Neural cell (in vitro differentiated cells): ENCODE measurements around the gene PCBP4. TPM values are rescaled to one million over a fixed set of nuclear protein-coding genes. Genes with fewer than 3 reads are reported as not detected.

Source experiments
- H2AFZ ChIP-seq: fragments of 200-600, 300-800 bp; sonication (generic), shearing (Covaris generic); 2 replicates; pipeline ENCODE4 v1.6.0; 2014; ENCODE audit warnings: low read depth, mild to moderate bottlenecking, antibody characterized with exemption, low read length, moderate library complexity
- H3F3A ChIP-seq: fragments of 200-600 bp; shearing (Covaris generic); 2 replicates; pipeline ENCODE4 v1.6.1; 2016; ENCODE audit warnings: mild to moderate bottlenecking, moderate library complexity, mixed read lengths, antibody characterized with exemption, low read length; ENCODE audit not compliant: insufficient read depth, poor library complexity, severe bottlenecking
- H3K27ac ChIP-seq: fragments of 200-600, 300-800 bp; sonication (generic), shearing (Covaris generic); 2 replicates; pipeline ENCODE4 v1.5.1; 2014; ENCODE audit warnings: mild to moderate bottlenecking, low read length, moderate library complexity
- H3K27me3 ChIP-seq: fragments of 300-800, 200-600 bp; sonication (generic), shearing (Covaris generic); 2 replicates; pipeline ENCODE4 v1.6.0; 2014; ENCODE audit warnings: mild to moderate bottlenecking, low read depth, low read length, moderate library complexity; ENCODE audit not compliant: insufficient read depth
- H3K36me3 ChIP-seq: fragments of 300-800, 200-600 bp; sonication (generic), shearing (Covaris generic); 2 replicates; pipeline ENCODE4 v1.5.1; 2014; ENCODE audit warnings: mild to moderate bottlenecking, antibody characterized with exemption, low read length, moderate library complexity; ENCODE audit not compliant: insufficient read depth
- H3K4me2 ChIP-seq: fragments of 300-800, 200-600 bp; sonication (generic), shearing (Covaris generic); 2 replicates; pipeline ENCODE4 v1.6.0; 2014; ENCODE audit warnings: mild to moderate bottlenecking, low read length
- H3K4me3 ChIP-seq: fragments of 300-800, 200-600 bp; sonication (generic), shearing (Covaris generic); 2 replicates; pipeline ENCODE4 v1.5.1; 2014; ENCODE audit warnings: mild to moderate bottlenecking, low read length, moderate library complexity
- H3K79me2 ChIP-seq: fragments of 200-600 bp; shearing (Covaris generic); replicated peaks from 2 replicates; pipeline ENCODE4 v1.6.0; 2014; ENCODE audit warnings: mild to moderate bottlenecking, low read length, moderate library complexity; ENCODE audit not compliant: insufficient read depth
- H3K9ac ChIP-seq: fragments of 300-800, 200-600 bp; sonication (generic), shearing (Covaris generic); 2 replicates; pipeline ENCODE4 v1.6.1; 2016; ENCODE audit warnings: mild to moderate bottlenecking, low read length, mixed read lengths
- H3K9me2 ChIP-seq: fragments of 200-600 bp; shearing (Covaris generic); 2 replicates; pipeline ENCODE4 v1.6.1; 2016; ENCODE audit warnings: mild to moderate bottlenecking, low read length, mixed read lengths; ENCODE audit not compliant: insufficient read depth
- H3K9me3 ChIP-seq: fragments of 200-600, 300-800 bp; sonication (generic), shearing (Covaris generic); 2 replicates; pipeline ENCODE4 v1.6.1; 2016; ENCODE audit warnings: mild to moderate bottlenecking, mixed run types, low read length, moderate library complexity, mixed read lengths
- H4K20me1 ChIP-seq: fragments of 200-600 bp; shearing (Covaris generic); 2 replicates; pipeline ENCODE4 v1.6.1; 2016; ENCODE audit warnings: mild to moderate bottlenecking, mixed run types; ENCODE audit not compliant: insufficient read depth
- CTCF ChIP-seq: fragments of 450-650 bp; IDR thresholded peaks from 2 replicates; pipeline ENCODE4 v1.5.1; 2014; ENCODE audit warnings: antibody characterized with exemption, mild to moderate bottlenecking, moderate library complexity; ENCODE audit not compliant: poor library complexity, severe bottlenecking
- EP300 ChIP-seq: fragments of 450-650 bp; conservative IDR thresholded peaks from 2 replicates; pipeline ENCODE4 v1.6.1; 2014; ENCODE audit warnings: antibody characterized with exemption, mild to moderate bottlenecking, moderate library complexity; ENCODE audit not compliant: poor library complexity, severe bottlenecking
- EZH2 ChIP-seq: fragments of 200-600, 300-800 bp; shearing (Covaris generic), sonication (generic); IDR thresholded peaks from 2 replicates; pipeline ENCODE4 v1.6.1; 2014; ENCODE audit warnings: antibody characterized with exemption, low read length, borderline replicate concordance, mild to moderate bottlenecking; ENCODE audit not compliant: insufficient read depth, poor library complexity, severe bottlenecking
- MXI1 ChIP-seq: fragments of 450-650 bp; conservative IDR thresholded peaks from 2 replicates; pipeline ENCODE4 v1.6.1; 2014; ENCODE audit warnings: antibody characterized with exemption, mild to moderate bottlenecking; ENCODE audit not compliant: poor library complexity, severe bottlenecking
- POLR2AphosphoS5 ChIP-seq: IDR thresholded peaks from 2 replicates; pipeline ENCODE4 v1.6.1; 2012
- RAD21 ChIP-seq: fragments of 450-650 bp; conservative IDR thresholded peaks from 2 replicates; pipeline ENCODE4 v1.6.1; 2014; ENCODE audit warnings: antibody characterized with exemption, mild to moderate bottlenecking, moderate library complexity
- SMC3 ChIP-seq: fragments of 450-650 bp; conservative IDR thresholded peaks from 2 replicates; pipeline ENCODE4 v1.6.1; 2014; ENCODE audit warnings: antibody characterized with exemption, mild to moderate bottlenecking, moderate library complexity; ENCODE audit not compliant: poor library complexity
- TAF1 ChIP-seq: IDR thresholded peaks from 2 replicates; pipeline ENCODE4 v1.6.1; 2012; ENCODE audit warnings: low read depth
- polyA plus RNA-seq: library from polyadenylated mRNA; depleted of rRNA; stranded (reverse); fragments of >200 nt; gene quantifications from 2 replicates; pipeline ENCODE4 v1.2.3, GENCODE V29; 2014
- TF ChIP-seq, protein P1 (sequence below): IDR thresholded peaks from 2 replicates; pipeline ENCODE4 v1.6.1; 2012; ENCODE audit warnings: borderline replicate concordance

Gene PCBP4
- polyA plus RNA-seq, 1 donor from 2014 or later = 251 TPM

DNA sequence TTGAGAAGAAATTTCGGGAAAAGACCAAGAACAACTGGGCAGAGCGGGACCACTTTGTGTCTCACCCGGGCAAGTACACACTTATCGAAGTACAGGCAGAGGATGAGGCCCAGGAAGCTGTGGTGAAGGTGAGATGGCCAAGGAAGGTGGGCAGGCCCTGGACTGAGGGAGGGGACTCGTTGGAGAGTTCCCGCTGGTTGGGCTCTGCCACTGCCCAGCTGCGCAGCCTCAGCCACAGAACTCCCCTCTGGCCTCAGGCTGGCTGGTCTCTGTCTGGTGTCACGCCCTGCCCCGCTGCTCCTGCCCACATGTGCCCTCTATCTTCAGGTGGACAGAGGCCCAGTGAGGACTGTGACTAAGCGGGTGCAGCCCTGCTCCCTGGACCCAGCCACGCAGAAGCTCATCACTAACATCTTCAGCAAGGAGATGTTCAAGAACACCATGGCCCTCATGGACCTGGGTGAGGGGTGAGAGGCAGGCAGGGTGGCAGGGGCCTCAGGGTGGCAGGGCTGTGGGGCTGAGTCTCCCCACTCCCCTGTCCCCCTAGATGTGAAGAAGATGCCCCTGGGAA is 22.7 kb downstream of the PCBP4 start:
- H3K79me2 ChIP-seq = no peaks in the 10 kb centered on the region
- H3K36me3 ChIP-seq = no peaks in the 10 kb centered on the region
- H3K4me3 ChIP-seq = no peak overlapping the region
- no peaks in the 10 kb centered on the region for H3F3A ChIP-seq
- H3K9me3 ChIP-seq = no peaks in the 10 kb centered on the region
- no peaks in the 10 kb centered on the region for H3K27me3 ChIP-seq
- no peak overlapping the region for H2AFZ ChIP-seq
- H3K4me2 ChIP-seq = no peak overlapping the region
- H3K27ac ChIP-seq = no peak overlapping the region
- no peaks in the 10 kb centered on the region for H3K9me2 ChIP-seq
- no peak for TF ChIP-seq EP300
- no peak for TF ChIP-seq SMC3
- TF ChIP-seq EZH2 = no peak
- no peak for TF ChIP-seq TAF1
- no peak for TF ChIP-seq MXI1
- no peak for TF ChIP-seq RAD21
- TF ChIP-seq, protein P1, sequence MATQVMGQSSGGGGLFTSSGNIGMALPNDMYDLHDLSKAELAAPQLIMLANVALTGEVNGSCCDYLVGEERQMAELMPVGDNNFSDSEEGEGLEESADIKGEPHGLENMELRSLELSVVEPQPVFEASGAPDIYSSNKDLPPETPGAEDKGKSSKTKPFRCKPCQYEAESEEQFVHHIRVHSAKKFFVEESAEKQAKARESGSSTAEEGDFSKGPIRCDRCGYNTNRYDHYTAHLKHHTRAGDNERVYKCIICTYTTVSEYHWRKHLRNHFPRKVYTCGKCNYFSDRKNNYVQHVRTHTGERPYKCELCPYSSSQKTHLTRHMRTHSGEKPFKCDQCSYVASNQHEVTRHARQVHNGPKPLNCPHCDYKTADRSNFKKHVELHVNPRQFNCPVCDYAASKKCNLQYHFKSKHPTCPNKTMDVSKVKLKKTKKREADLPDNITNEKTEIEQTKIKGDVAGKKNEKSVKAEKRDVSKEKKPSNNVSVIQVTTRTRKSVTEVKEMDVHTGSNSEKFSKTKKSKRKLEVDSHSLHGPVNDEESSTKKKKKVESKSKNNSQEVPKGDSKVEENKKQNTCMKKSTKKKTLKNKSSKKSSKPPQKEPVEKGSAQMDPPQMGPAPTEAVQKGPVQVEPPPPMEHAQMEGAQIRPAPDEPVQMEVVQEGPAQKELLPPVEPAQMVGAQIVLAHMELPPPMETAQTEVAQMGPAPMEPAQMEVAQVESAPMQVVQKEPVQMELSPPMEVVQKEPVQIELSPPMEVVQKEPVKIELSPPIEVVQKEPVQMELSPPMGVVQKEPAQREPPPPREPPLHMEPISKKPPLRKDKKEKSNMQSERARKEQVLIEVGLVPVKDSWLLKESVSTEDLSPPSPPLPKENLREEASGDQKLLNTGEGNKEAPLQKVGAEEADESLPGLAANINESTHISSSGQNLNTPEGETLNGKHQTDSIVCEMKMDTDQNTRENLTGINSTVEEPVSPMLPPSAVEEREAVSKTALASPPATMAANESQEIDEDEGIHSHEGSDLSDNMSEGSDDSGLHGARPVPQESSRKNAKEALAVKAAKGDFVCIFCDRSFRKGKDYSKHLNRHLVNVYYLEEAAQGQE = no peak
- no peak for TF ChIP-seq POLR2AphosphoS5
- no peak for TF ChIP-seq CTCF
- no peak overlapping the region for H3K9ac ChIP-seq
- no peaks in the 10 kb centered on the region for H4K20me1 ChIP-seq

DNA sequence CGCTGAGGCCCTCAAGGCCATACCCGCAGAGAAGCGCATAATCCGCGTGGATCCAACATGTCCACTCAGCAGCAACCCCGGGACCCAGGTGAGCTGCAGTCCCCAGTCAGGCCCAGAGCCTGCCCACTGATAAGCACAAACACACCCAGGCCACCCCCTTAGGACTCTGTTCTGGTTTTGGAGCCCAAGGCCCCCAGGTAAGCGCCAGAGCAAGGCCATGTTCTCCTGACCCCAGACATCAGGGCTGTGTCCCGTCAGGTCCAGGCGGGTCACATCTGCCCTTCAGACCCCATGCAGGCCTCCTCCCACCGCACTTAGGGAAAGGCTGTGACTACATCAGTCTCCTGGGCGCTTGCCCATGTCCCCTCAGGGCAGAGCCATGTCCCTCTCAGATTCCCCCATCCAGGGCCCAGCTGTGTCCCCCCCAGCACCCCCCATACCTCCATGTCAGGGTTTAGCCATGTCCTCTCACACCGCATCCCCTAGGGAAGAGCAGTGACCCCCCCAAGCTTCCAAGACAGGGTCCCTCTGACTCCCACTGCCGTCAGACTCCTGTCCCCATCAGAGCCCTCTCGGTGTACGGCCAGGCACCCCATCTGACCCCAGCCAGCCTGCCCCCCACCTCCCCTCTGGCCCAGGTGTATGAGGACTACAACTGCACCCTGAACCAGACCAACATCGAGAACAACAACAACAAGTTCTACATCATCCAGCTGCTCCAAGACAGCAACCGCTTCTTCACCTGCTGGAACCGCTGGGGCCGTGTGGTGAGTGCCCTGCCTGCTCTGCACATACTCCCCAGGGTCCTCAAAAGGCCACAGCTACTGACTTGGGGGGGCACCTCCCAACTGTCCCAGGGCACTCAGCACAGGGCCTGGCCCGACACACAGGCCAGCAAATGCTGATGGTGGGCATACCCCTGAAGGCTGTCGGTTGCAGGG is 23.5 kb downstream of the PCBP4 start:
- no peaks in the 10 kb centered on the region for H3K79me2 ChIP-seq
- no peaks in the 10 kb centered on the region for H3K9me2 ChIP-seq
- no peaks in the 10 kb centered on the region for H3K27me3 ChIP-seq
- no peak overlapping the region for H3K4me2 ChIP-seq
- no peaks in the 10 kb centered on the region for H3F3A ChIP-seq
- no peaks in the 10 kb centered on the region for H3K36me3 ChIP-seq
- no peak overlapping the region for H3K9ac ChIP-seq
- H2AFZ ChIP-seq = no peak overlapping the region
- H3K9me3 ChIP-seq = no peaks in the 10 kb centered on the region
- no peaks in the 10 kb centered on the region for H4K20me1 ChIP-seq
- no peak overlapping the region for H3K27ac ChIP-seq
- TF ChIP-seq, protein P1 = no peak
- TF ChIP-seq MXI1 (no peak), POLR2AphosphoS5 (no peak), EZH2 (no peak), RAD21 (no peak), EP300 (no peak), CTCF (no peak), SMC3 (no peak), TAF1 (no peak)
- H3K4me3 ChIP-seq = no peak overlapping the region
